KBM-7 (cell line): ENCODE data around the gene DNAJC21.

Source experiments
- DNase-seq: peaks from one replicate; pipeline ENCODE4 v3.0.0-alpha.2; 2015
- in situ Hi-C: fragments of 300-500 bp; cut with MboI; formaldehyde crosslinking; loops from 2 replicates; pipeline ENCODE4 v1.14.3; 2020; ENCODE audit warnings: low sequenced_read_pairs, low pct_unique_long_range_greater_than_20kb, mixed read lengths

The DNAJC21 gene

DNA sequence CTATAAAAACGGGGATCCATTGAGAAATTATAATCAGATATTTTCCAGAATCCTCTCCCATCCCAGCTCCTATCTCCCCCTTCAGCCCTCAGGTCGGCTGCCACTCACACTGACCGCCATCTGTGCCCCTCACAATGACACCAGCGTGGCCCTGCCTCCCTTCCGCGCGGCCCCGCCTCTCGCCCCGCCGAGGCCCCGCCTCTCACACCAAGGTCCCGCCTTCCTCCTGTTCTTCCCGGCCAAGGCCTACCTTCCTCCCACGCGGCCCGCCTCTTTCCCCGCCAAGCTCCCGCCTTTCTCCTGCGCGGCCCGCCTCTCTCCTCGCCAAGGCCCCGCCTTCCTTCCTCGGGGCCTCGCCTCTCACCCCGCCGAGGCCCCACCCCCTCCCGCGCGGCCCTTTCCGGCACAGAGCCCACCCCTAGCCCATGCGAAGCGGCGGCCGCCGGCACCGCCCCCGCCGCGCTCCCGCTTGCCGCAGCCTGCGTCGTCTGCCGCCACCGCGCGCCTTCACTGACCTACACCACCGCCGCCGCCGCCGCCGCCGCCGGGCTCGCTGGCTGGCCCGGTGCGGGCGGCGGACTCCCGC, at the start of gene DNAJC21:
Gene DNAJC21, plus strand, starts transcription at position 426 of the 586 bp plus-strand sequence. CDS start 261 bp downstream, outside the sequence.
- in situ Hi-C loops: no loop called here
- peak; percentile 98 for DNase-seq

DNA sequence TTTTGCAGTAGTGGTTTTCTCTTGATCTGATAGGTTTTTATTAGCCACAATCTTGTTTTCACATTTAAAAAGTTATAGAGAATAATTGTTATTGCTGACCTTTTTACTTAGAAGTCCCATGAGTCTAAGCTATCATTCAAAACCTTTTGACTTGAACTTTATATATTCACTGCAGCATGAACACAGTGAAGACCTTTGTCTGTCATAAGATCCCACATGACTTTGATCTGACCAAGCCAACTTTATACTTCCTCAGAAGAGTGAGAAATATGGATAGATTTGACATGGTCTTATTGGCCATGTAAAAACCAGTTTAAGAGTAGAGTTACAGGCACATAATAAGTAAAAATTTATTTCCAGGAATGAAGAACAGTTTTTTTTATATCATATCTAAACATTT, 48.1 kb upstream of the DNAJC21 start:
- in situ Hi-C loops: loop anchor here (25.0 kb wide), 1 partner anchor 394 kb away; no protein-coding TSS in a partner anchor
- no peak for DNase-seq

DNA sequence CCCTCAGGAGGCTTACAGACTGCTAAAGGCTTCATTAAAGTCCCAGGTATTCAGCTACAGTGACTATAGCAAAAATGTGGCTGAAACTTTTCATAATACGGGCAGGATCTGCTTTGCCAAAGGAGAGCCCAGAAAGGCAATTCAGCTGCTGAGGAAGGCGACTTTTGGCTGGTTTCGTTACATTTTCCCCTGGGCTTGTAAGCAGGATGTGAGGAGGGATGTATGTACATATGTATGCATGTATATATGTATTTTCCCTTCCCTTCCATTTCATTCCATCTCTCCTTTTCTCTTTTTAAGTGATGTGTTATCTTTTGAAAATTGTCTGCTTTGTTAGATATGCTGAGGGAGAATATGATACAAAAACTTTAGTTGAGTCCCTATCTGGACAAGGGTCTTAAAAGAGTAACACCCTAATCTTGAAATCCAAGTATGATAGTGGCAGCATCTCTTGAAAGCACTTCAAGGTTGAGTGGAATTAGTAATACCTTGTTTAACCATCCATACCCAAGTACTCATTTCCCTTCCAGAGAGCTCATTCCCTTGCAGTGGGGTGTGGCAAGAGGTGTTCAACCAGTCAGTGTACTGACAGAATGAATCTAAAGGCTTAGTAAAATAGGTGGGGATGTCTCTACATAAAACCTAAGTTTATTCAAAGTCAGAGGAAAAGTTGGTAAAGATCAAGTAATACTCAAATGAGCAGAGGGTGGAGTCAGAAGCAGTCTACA, 42.8 kb upstream of the DNAJC21 start:
- no peak for DNase-seq
- in situ Hi-C loops: loop anchor here (25.0 kb wide), 1 partner anchor 399 kb away; no protein-coding TSS in a partner anchor

DNA sequence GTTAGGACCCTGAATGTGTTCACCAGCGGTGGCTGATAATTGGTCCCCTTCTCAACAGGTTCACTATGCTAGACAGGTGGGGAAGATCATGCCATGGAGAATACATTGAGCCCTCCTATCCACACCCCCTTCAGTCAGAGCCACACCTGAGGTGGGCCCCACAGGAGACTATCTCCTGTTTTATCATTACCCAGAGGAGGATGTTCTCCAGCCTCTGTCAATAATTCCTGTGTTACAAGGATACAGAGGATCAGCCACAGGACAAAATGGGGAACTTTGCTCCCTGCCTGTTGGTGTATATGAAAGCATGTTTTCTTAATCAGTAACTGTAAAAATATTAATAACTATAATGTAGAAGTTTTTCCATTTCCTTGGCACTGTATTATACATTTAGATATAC, 40.0 kb upstream of the DNAJC21 start:
- no peak for DNase-seq
- in situ Hi-C loops: loop anchor here (25.0 kb wide), 1 partner anchor 402 kb away; no protein-coding TSS in a partner anchor

DNA sequence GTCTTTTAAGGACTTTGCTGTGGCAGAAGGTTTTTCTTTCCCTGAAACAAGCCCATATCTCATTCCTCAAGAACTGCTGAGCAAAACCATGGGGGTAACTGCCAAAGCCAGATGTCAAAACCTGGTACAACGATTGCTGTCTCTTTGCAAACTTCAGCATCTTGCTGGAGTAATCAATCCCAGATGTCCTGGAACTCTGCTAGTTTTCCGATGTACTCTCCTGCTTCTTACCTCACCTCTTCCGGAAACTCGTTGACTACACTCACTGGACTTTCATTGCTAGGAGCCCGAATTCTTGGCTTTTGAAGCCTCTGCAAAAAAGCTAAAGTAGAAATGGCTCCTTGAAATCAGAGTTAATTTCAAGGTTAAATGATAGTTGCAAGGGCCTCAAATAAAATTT, 37.4 kb upstream of the DNAJC21 start:
- DNase-seq: no peak
- in situ Hi-C loops: loop anchor here (25.0 kb wide), 1 partner anchor 405 kb away; no protein-coding TSS in a partner anchor

DNA sequence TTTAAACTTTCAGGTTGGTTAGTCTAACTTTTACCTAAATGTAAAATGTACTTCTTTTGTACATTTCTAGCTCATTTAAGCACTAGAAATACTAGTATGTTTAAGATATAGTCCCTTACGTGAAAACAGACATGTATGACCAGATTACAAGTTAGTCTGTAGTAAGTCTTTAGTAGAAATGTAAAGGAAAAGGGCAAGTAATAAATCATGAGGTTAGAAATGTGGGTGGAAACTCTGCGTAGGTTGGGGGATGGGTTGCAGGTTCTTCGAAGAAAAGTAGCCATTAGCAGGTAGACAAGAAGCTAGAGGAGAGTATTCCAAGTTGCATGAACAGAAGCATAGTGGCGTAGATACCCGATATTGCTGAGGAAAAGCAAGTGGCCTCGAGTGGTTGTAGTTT, 36.9 kb upstream of the DNAJC21 start:
- in situ Hi-C loops: loop anchor here (25.0 kb wide), 1 partner anchor 405 kb away; no protein-coding TSS in a partner anchor
- DNase-seq: no peak

DNA sequence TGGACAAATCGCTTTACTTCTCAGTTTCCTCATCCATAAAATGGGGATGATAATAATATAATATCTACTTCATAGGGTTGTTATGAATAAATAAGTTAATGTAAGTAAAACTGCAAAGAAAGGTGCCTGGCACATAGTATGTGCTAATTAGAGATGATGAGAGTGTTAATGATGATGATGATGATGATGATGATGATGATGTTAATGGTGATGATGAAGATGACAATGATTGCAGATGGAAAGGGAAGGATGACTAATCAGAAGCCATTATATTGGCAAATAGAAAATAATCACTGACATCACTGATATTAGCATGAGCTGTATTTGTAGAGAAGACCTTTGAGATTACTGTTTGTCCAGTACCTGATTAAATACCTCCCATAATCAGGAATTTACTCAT, 34.6 kb upstream of the DNAJC21 start:
- in situ Hi-C loops: loop anchor here (25.0 kb wide), 1 partner anchor 407 kb away; no protein-coding TSS in a partner anchor
- no peak for DNase-seq

DNA sequence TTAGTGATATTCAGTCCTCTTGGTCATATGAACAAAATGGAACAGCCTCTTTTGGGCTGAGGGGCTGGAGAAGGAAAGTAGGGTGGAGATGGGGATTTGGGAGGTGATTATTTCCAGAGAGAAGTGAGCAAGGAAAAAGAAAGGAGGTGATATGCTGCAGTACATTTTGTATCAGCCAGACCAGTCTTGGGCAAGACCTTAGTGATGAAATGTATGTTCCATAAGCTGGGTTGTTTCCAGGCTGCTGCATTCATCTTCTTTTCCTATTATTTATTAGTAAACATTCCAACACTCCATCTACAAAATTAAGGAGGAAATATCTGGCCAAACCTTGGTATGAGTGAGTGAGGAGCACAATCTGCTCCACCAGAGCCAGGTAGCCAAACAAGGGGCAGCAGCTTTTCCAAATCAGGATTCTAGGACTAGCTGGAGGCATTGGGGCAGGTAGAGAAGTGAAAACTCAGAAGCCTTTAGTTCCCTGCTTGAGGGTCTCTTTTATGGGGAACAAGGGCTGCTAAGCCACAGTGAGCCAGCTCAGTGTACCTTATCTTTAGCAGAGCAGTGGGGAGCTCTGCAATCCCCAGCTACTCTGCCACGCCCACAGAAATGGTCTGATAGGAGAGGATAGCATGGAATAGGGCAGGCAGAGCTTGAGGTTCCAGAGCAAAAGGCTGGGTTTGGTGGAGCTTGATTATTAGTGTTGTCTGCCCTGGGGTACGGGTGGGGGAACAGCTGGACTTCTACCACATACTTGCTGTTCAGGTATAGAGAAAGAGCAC, 33.5 kb upstream of the DNAJC21 start:
- in situ Hi-C loops: loop anchor here (25.0 kb wide), 1 partner anchor 409 kb away; no protein-coding TSS in a partner anchor
- DNase-seq: no peak

DNA sequence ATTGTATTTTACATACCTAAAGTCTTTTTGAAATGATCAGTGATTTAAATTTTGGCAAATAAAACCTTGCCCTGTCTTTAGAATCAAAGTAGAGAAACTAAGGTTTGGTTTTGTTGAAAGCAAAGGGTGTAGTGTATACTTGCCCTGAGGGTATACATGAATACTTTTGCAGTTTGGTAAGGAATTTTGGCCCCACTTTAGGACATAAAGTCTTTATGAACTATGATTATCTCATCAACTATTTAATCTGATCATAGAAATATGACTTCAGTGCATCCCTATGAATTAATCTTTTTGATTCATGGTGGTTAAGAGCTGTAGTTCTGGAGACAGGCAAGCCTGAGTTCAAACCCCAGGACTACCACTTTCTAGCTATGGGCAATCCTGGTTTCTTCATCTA, 31.7 kb upstream of the DNAJC21 start:
- no peak for DNase-seq
- in situ Hi-C loops: loop anchor here (25.0 kb wide), 1 partner anchor 410 kb away; no protein-coding TSS in a partner anchor

DNA sequence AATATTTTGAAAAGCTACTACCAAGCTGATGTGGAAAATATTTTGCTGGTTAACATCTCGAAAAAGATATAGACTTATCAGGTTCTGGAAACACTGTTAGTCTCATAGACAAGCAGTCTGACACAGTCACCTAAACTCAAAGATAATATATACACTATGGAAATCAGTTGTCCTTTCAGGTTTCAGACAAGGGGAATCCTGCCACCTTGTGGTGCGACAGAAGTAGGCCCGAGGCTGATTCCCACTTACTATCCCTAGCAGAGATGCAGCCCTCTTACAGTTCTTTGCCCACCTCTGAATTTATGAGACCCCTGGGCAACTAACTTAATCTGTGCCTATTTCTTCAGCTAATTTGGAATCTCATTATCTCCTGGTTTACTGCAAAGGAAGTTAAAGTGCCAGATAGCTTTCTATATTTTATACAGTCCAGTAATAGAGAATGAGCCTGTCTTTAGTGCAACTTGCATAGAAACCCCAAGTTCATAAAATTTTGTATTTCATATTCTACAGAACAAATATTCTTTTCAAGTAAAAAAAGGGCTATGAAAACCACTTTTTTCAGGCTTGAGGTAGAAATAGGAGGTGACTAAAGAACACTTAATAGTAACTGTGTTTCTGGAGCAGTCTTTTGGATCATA, 31.0 kb upstream of the DNAJC21 start:
- in situ Hi-C loops: loop anchor here (25.0 kb wide), 1 partner anchor 411 kb away; no protein-coding TSS in a partner anchor
- DNase-seq: peak; percentile 74

DNA sequence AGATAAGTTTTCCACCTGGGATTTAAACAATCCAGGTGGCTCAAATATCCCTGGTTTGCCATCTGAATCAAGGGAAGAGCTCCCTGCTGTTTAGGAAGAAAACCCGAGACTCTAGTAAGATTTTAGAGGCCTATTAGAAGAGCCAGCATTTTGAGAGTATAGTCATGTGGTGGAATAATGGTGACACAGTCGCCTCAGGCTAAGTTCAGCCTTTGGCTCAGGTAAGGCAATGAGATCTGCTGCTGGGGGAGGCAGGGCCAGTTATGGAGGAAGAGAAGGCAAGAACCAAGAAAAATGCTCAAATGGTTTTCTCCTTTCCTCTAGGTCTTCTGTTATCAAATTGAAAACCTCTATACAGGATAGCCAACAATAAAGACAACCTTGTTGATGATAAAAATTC, 30.3 kb upstream of the DNAJC21 start:
- in situ Hi-C loops: loop anchor here (25.0 kb wide), 1 partner anchor 412 kb away; no protein-coding TSS in a partner anchor

DNA sequence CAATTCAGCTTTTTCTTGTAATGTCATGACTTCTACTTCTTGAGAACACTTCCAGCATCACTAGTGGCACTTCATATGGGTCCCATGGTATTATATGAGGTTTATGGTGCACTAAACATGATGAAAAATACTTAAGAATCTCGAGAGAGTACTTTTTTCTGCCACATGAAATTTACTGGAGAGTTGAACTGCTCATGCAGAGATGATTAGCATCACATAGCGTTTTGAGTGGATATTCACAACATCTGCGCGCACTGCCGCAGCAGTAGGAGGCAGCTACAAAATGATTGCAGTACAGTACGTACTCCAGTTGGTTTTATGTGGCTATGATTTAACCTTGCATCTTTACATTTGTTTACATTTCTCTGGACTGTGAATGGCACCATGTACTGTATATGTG, 28.7 kb upstream of the DNAJC21 start:
- DNase-seq: no peak
- in situ Hi-C loops: no loop called here

More for the DNA sequence above, 30.3 kb upstream of the DNAJC21 start:
- DNase-seq: no peak

DNA sequence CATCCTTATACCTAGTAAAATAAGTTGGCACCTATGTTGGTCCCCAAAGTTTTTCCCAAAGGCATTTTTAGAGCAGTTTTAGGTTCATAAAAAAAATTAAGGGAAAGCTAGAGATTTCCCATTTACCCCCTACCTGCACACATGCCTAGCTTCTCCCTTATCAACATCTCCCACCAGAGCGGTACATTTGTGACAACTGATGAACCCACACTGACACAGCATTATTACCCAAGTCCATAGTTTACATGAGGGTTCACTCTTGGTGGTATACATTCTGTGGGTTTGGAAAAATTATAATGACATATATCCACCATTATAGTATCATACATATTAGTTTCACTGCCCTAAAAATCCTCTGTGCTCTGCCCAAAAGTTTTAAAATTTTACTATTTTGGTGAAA, 26.1 kb upstream of the DNAJC21 start:
- DNase-seq: no peak
- in situ Hi-C loops: no loop called here

DNA sequence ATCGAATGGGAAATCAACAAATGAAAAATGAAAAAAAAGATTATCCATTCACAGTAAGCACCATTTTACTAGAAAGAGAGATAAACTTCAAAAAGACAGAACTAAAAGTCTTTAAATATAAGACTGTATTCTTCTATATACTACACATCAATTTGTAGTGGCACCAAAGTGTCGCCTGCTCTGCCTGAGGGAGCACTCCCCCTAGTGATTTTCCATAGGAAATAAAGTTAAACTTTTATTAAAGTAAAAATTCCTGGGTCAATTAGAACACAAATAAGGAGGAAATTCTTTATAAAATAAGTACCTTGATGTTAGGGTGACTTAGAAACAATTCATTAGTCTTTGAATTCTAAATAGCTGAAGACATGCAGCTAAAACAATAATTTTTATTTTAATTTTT, 23.8 kb upstream of the DNAJC21 start:
- no peak for DNase-seq
- in situ Hi-C loops: no loop called here

DNA sequence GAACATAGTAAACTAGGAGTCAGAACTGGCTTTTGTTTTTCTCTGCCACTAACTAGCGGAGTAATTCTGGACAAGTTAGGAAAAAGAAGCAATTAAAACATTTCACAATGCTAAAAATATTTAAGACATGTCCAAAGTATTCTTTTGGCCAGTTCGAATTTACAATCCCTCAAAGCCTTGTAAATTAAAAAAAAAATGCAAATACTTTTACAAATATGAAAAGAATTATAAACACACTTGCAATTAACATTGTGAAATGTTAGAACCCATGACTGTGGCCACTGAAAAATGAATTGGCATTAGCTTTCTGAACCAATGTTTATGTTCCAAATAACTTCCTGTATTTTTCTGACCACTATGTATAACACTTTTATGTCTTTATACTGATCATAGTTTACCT, 16.3 kb upstream of the DNAJC21 start:
- in situ Hi-C loops: no loop called here
- DNase-seq: no peak

DNA sequence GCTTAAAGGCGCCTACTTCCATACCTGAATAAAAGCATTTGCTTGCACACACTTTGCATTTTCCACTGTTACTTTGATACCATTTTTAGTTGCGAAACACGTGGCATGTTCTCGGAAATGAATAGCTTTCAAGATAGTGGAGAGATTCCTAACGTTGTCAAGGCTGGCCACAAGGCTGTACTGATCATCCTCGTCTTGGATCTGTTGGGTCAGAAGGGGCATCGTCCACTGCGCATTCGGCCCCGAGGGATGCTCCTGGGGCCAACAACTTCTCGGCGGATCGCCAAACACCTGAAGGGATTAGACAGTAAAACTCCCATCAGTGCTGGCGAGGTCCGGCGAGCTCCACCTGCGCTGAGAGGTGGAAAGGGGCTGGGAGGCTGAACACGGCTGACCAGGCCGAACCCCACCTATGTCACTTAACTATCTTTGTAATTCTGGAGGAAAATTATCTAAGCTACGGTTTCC, 14.7 kb upstream of the DNAJC21 start:
- DNase-seq: no peak
- in situ Hi-C loops: no loop called here

DNA sequence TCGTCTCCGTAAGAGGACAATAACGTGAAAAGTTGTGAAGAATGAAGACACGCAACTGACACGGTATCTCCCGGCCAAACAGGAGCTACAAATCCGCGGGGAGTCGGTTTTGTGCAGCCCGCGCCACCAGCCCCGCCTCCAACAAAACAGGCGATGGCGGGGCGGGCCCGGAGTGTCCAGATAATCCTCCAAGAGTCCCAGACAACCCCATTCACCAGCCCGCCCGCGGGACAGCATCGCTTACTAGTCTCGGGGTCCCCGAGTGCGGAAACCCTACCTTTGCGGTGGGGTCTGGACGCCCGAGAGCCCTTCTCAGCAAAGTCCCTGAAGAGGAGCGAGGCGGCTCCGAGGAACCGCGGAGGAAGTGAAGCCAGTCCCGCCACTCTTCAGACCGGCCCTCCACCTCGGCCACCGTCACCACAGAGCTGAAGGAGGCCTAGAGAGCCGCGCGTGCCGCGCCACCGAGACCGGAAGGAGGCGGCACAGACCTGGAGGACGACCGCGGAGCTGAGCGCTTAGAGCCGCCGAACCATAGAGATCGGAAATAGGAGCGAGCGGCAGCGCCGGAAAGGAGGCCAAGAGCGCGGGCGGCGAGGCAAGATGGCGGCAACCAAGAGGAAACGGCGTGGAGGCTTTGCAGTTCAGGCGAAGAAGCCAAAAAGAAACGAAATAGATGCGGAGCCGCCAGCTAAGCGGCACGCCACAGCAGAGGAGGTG, 14.1 kb upstream of the DNAJC21 start, which contains the start of the genes BRIX1 and RAD1:
Gene BRIX1, plus strand, starts transcription at position 573 of the 717 bp plus-strand sequence. Its CDS starts 28 bp downstream, at position 601.
Gene RAD1, minus strand, starts transcription at position 366 of the 717 bp plus-strand sequence. CDS start 612 bp downstream, outside the sequence.
- peak; percentile 97 for DNase-seq
- in situ Hi-C loops: no loop called here

DNA sequence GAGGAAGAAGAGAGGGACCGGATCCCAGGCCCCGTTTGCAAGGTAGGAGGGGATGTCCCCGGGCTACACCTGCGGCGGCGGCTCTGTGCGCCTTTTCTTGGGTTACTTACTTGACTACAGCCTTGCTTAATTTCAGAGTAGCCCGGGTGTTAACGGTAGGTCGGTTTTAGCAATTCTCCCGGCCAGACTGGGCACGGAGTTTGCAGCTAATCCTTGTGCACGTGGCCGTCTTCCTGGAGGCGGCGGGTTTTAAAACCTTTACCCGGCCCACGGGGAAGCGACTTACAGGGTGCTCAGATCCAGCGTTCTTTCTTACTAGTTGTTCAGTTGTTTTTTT, 13.5 kb upstream of the DNAJC21 start:
- in situ Hi-C loops: no loop called here
- DNase-seq: no peak
